T-helper 1 cell treated with Interleukin-12 subunit alpha and Interleukin-12 subunit beta and Interleukin-4 antibody, amounts not matched to agents 30 μg/mL and 1 μg/mL, for 36 hours (primary cell): ENCODE data around the gene GLIS2.
A peak's percentile ranks its signal among the peaks of the same experiment; 100 is the strongest.

Experiments
- H3K27ac Mint-ChIP-seq: one replicate; pipeline ENCODE4 v1.8.0; 2021; ENCODE audit warnings: mild to moderate bottlenecking, mixed read lengths
- H3K27me3 Mint-ChIP-seq: one replicate; pipeline ENCODE4 v1.8.0; 2021; ENCODE audit warnings: low read depth, mixed read lengths
- H3K36me3 Mint-ChIP-seq: one replicate; pipeline ENCODE4 v1.8.0; 2021; ENCODE audit warnings: low read depth, mixed read lengths
- H3K4me1 Mint-ChIP-seq: one replicate; pipeline ENCODE4 v1.8.0; 2021; ENCODE audit warnings: low read depth, mixed read lengths
- H3K4me3 Mint-ChIP-seq: one replicate; pipeline ENCODE4 v1.8.0; 2021; ENCODE audit warnings: mild to moderate bottlenecking, moderate library complexity, mixed read lengths
- H3K9me3 Mint-ChIP-seq: one replicate; pipeline ENCODE4 v1.8.0; 2021; ENCODE audit warnings: mixed read lengths

Gene GLIS2

DNA sequence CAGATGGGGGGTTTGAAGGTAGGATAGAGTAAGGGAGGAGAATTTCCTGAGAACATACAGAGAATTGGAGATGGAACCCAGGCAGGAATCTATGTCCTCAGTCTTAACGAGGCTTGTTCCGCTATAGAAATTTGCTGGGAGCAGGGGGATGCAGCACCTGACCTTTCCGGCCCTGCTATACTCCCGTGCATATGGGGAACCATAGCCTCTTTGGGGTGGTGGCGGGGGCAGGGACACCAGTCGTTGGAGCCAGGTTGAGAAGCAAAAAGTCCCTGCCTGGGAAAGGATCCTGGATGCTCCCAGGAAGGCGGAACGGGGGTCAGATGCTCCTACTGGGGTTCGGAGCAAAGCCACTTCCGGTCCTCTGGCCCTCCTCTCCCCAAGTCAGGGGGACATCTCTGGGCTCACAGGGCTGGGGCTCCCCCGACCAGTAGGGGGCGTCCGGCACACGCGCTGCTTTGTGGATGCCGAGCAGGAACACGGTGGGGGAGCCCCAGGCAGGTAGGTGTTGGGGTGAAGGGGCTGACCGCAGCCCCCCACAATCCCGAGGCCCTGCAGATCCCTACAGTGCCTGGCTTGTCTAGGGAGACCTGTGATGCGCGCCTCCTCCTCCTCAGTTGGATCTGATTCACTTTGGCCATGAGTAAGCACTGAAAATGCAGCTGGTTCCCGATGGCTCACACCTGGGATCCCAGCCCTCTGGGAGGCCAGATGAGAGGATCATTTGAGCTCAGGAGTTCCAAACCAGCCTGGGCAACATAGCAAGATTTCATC lies 27.5 kb upstream of the GLIS2 start:
- Mint-ChIP-seq H3K4me3 (no peak overlapping the region), H3K27me3 (peaks cover 7% of the 10 kb centered on the region), H3K27ac (no peak overlapping the region)

GRCh38 chr16:4290236-4290830 lies 25.5 kb upstream of the GLIS2 start:
- no peak overlapping the region for H3K4me3 Mint-ChIP-seq
- no peaks in the 10 kb centered on the region for H3K9me3 Mint-ChIP-seq
- H3K36me3 Mint-ChIP-seq = no peaks in the 10 kb centered on the region
- peaks cover 3% of the 10 kb centered on the region for H3K4me1 Mint-ChIP-seq
- H3K27me3 Mint-ChIP-seq = no peaks in the 10 kb centered on the region
- H3K27ac Mint-ChIP-seq = no peak overlapping the region

More for the DNA sequence above, 27.5 kb upstream of the GLIS2 start:
- Mint-ChIP-seq H3K36me3 (no peaks in the 10 kb centered on the region), H3K9me3 (no peaks in the 10 kb centered on the region), H3K4me1 (peaks cover 5% of the 10 kb centered on the region)

GRCh38 chr16:4291699-4292098 lies 24.2 kb upstream of the GLIS2 start:
- Mint-ChIP-seq H3K4me3 (no peak overlapping the region), H3K4me1 (peaks cover 3% of the 10 kb centered on the region), H3K36me3 (no peaks in the 10 kb centered on the region), H3K27ac (no peak overlapping the region), H3K9me3 (no peaks in the 10 kb centered on the region), H3K27me3 (no peaks in the 10 kb centered on the region)

DNA sequence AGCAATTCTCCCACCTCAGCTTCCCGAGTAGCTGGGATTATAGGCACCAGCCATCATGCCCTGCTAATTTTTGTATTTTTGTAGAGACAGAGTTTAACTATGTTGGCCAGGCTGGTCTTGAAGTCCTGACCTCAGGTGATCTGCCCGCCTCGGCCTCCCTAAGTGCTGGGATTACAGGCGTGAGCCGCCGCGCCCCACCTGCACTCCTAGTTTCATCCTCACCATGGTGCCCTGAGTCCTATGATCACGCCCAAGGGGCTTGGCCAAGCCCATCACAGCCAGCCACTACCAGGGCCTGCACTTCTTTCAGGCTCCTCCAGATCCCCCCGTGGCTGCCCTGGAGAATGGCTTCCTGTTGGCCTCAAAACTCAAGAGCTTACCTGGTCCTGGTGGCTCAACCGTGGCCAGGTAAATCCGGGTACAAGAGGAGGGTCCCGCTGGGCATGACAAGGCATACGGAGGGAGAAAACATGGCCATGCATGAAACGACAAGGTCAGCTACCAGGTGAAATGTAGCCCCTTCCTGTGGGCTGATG lies 22.6 kb upstream of the GLIS2 start:
- no peak overlapping the region for H3K4me3 Mint-ChIP-seq
- no peaks in the 10 kb centered on the region for H3K9me3 Mint-ChIP-seq
- H3K4me1 Mint-ChIP-seq = no peaks in the 10 kb centered on the region
- no peak overlapping the region for H3K27ac Mint-ChIP-seq
- no peaks in the 10 kb centered on the region for H3K27me3 Mint-ChIP-seq
- H3K36me3 Mint-ChIP-seq = no peaks in the 10 kb centered on the region

DNA sequence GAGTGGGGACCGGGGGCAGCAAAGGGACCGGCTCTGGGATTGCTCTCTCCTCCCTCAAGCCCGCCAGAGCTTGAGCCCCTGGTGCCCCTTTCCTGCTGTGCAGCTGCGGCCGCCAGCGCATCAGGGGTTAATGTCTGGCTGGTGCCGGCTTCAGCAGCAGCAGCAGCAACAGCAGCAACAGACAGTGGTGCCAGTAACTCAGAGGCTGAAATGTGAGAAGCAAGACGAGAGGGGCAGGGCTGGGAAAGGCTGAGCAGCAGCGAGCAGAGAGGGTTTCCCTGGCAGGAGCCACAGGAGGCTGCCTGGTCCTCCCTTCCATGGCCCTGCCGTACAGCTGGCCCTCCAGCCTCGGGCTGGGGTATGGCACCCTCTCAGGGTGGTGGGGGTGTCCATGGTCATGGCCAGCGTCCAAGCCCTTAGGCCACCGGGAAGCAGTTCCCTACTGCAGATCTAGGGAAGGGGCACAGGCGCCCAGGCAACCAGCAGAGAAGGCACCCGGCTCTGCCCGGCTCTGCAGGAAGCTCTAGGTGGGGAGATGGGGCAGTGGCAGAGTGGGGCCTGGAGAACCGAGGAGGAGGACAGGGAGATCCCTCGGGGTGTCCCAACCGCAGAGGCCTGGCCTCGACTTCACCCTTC lies 21.9 kb upstream of the GLIS2 start:
- Mint-ChIP-seq H3K27me3 (no peaks in the 10 kb centered on the region), H3K4me3 (no peak overlapping the region), H3K27ac (no peak overlapping the region), H3K9me3 (no peaks in the 10 kb centered on the region), H3K4me1 (no peaks in the 10 kb centered on the region), H3K36me3 (no peaks in the 10 kb centered on the region)

DNA sequence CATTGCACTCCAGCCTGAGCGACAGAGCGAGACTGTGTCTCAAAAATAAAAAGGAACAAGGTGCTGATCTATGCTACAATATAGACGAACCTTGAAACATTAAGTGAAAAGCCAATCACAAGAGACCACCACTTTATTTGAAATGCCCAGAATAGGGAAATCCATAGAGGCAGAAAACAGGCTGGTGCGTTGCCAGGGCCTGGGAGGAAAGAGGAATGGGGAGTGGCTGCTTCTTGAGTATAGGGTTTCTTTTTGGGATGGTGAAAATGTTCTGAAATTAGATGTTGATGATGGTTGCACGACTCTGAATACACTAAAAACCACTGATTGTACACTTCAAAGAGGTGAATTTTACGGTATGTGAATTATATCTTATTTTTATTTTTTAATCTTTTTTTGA lies 20.3 kb upstream of the GLIS2 start:
- Mint-ChIP-seq H3K36me3 (no peaks in the 10 kb centered on the region), H3K27ac (no peak overlapping the region), H3K4me1 (peaks cover 2% of the 10 kb centered on the region), H3K4me3 (no peak overlapping the region), H3K9me3 (no peaks in the 10 kb centered on the region), H3K27me3 (no peaks in the 10 kb centered on the region)

- Mint-ChIP-seq H3K27me3 (no peaks in the 10 kb centered on the region), H3K36me3 (peaks cover 3% of the 10 kb centered on the region), H3K27ac (no peak overlapping the region), H3K4me1 (peaks cover 2% of the 10 kb centered on the region), H3K9me3 (no peaks in the 10 kb centered on the region), H3K4me3 (no peak overlapping the region)
Measured at GRCh38 chr16:4297480-4297879, 18.4 kb upstream of the GLIS2 start.

GRCh38 chr16:4298761-4299522 lies 16.9 kb upstream of the GLIS2 start:
- Mint-ChIP-seq H3K4me3 (no peak overlapping the region), H3K9me3 (no peaks in the 10 kb centered on the region), H3K27me3 (no peaks in the 10 kb centered on the region), H3K27ac (no peak overlapping the region), H3K36me3 (peaks cover 3% of the 10 kb centered on the region), H3K4me1 (peaks cover 2% of the 10 kb centered on the region)

DNA sequence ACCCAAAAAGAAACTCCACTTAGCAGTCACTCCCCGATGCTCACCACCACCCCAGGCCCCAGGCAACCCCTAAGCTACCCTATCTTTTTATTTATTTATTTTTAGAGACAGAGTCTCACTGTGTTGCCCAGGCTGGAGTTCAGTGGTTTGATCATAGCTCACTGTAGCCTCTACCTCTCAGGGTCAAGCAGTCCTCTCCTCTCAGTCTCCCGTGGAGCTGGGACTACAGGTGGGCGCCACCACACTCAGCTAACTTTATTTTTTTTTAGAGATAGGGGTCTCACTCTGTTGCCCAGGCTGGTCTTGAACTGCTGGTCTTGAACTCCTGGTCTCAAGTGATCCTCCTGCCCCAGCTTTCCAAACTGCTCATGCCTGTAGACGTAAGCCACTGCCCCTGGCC lies 14.7 kb upstream of the GLIS2 start:
- Mint-ChIP-seq H3K36me3 (peaks cover 5% of the 10 kb centered on the region), H3K27me3 (no peaks in the 10 kb centered on the region), H3K4me1 (peaks cover 9% of the 10 kb centered on the region), H3K4me3 (no peak overlapping the region), H3K9me3 (no peaks in the 10 kb centered on the region), H3K27ac (no peak overlapping the region)

- Mint-ChIP-seq H3K27ac (no peak overlapping the region), H3K27me3 (no peaks in the 10 kb centered on the region), H3K4me1 (peaks cover 16% of the 10 kb centered on the region), H3K36me3 (peaks cover 5% of the 10 kb centered on the region), H3K9me3 (no peaks in the 10 kb centered on the region), H3K4me3 (no peak overlapping the region)
Measured at GRCh38 chr16:4301968-4302367, 13.9 kb upstream of the GLIS2 start.

DNA sequence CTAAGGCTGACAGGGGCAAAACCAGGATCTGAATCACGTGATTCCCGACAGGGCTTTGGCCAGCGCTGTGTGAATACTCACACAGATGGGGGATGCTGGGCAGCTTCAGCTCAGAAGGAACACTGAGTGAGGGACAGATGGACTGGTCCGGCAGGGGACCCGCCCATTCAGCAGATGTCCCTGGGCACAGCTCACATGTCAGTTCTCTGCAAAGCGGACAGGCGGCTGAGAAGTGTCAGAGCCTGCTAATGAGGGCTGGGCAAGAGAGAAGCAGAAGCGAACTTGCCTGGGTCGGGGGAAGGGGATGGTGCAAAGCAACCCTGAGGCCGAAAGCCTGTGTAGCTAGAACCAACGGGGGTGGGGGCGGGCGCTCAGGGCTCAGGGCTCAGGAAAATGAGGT lies 11.9 kb upstream of the GLIS2 start:
- H3K36me3 Mint-ChIP-seq = peaks cover 9% of the 10 kb centered on the region
- H3K27me3 Mint-ChIP-seq = no peaks in the 10 kb centered on the region
- no peaks in the 10 kb centered on the region for H3K9me3 Mint-ChIP-seq
- H3K27ac Mint-ChIP-seq = no peak overlapping the region
- H3K4me1 Mint-ChIP-seq = peaks cover 20% of the 10 kb centered on the region
- H3K4me3 Mint-ChIP-seq = no peak overlapping the region

- peaks cover 4% of the 10 kb centered on the region for H3K27me3 Mint-ChIP-seq
- H3K4me3 Mint-ChIP-seq = peak overlapping the region; percentile 98
- peaks cover 20% of the 10 kb centered on the region for H3K4me1 Mint-ChIP-seq
- H3K27ac Mint-ChIP-seq = peak overlapping the region; percentile 97
- H3K9me3 Mint-ChIP-seq = no peaks in the 10 kb centered on the region
- H3K36me3 Mint-ChIP-seq = peaks cover 6% of the 10 kb centered on the region
Measured at GRCh38 chr16:4306470-4307214, 9.2 kb upstream of the GLIS2 start.

GRCh38 chr16:4307215-4308037 lies 8.4 kb upstream of the GLIS2 start:
- peak overlapping the region; percentile 97 for H3K27ac Mint-ChIP-seq
- peaks cover 4% of the 10 kb centered on the region for H3K27me3 Mint-ChIP-seq
- H3K9me3 Mint-ChIP-seq = no peaks in the 10 kb centered on the region
- peaks cover 20% of the 10 kb centered on the region for H3K4me1 Mint-ChIP-seq
- H3K36me3 Mint-ChIP-seq = peaks cover 6% of the 10 kb centered on the region
- peak overlapping the region; percentile 98 for H3K4me3 Mint-ChIP-seq
